Prostate gland (tissue), 2 donors: ENCODE results near the gene HK1. TPM values are rescaled to one million over a fixed set of nuclear protein-coding genes. Genes with fewer than 3 reads are reported as not detected.

Experiments
- DNase-seq: peaks from one replicate; pipeline ENCODE4 v3.0.0-alpha.2; 2019; ENCODE audit warnings: low spot score
- H3K27ac ChIP-seq, 2 donors: fragments of 200-600 bp; sonication (generic); 2 replicates each; pipeline ENCODE4 v1.5.1; 2017 to 2019
- H3K27me3 ChIP-seq: fragments of 200-600 bp; sonication (generic); replicated peaks from 2 replicates; pipeline ENCODE4 v1.5.1; 2019; ENCODE audit not compliant: insufficient read depth
- H3K36me3 ChIP-seq, 2 donors: fragments of 200-600 bp; sonication (generic); 1 replicate in 1 of 2; 2 replicates in 1 of 2; pipeline versions ENCODE4 v1.5.1 to v1.8.1; 2017 to 2019
- H3K4me1 ChIP-seq: fragments of 200-600 bp; sonication (generic); replicated peaks from 2 replicates; pipeline ENCODE4 v1.5.1; 2019
- H3K4me3 ChIP-seq, 2 donors: fragments of 200-600 bp; sonication (generic); 2 replicates each; pipeline ENCODE4 v1.5.1; 2017 to 2019
- H3K9me3 ChIP-seq: fragments of 200-600 bp; sonication (generic); 2 replicates; pipeline ENCODE4 v1.5.1; 2017
- POLR2A ChIP-seq: fragments of 450-650 bp; IDR thresholded peaks from one replicate; pipeline ENCODE4 v1.6.1; 2016; ENCODE audit warnings: antibody characterized with exemption, mild to moderate bottlenecking
- POLR2AphosphoS5 ChIP-seq: sonication (generic); formaldehyde crosslinking; IDR thresholded peaks from one replicate; pipeline ENCODE4 v1.6.1; 2017; ENCODE audit warnings: antibody characterized with exemption
- WGBS: methylation state at CpG from one replicate; pipeline ENCODE4 v1.1.5; 2018; 5-methylcytosine and 5-hydroxymethylcytosine counted together
- intact Hi-C: fragments of 100-400 bp; cut with DNase I; formaldehyde crosslinking; loops from one replicate; pipeline ENCODE4 v1.14.2; 2022
- total RNA-seq, 2 donors: library from RNA; depleted of rRNA; stranded (reverse); fragments of >200 nt; gene quantifications; one replicate each; pipeline ENCODE4 v1.1.0, GENCODE V29; 2016
- TF ChIP-seq, protein P1 (sequence below), 4 experiments: fragments of 200-600 bp in 2 of 4; fragments of 450-650 bp in 2 of 4; sonication (generic) in 2 of 4; IDR thresholded peaks; 1 replicate in 3 of 4; 2 replicates in 1 of 4; pipeline ENCODE4 v1.5.1; 2016 to 2019; ENCODE audit warnings: antibody characterized with exemption in 4 of 4, mild to moderate bottlenecking in 2 of 4, moderate library complexity in 2 of 4

Gene HK1
- total RNA-seq, 2 donors from 2014 or later: 67.8 to 134 TPM

DNA sequence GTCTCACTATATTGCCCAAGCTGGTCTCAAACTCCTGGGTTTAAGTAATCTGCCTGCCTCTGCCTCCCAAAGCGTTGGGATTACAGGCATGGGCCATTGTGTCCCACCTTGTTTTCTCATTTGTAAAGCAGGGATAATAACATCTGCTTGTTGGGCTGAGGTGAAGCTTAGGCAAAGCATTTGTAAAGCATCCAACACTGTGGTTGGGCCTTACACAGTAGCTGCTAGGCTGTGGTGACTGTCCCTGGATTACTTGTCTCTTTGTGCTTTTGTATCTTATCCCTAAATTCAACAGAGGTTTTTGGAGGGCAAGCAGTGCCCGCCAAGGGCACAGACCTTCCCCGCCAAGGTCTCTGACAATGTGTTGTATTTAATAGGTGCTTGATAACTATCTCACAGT lies 43.8 kb upstream of the HK1 start:
- no peaks in the 10 kb centered on the region for H3K27me3 ChIP-seq
- no peak overlapping the region for H3K4me3 ChIP-seq
- DNase-seq: no peak
- H3K9me3 ChIP-seq: no peaks in the 10 kb centered on the region
- no peak overlapping the region for H3K27ac ChIP-seq
- intact Hi-C loops: no loop called here
- no peaks in the 10 kb centered on the region for H3K36me3 ChIP-seq
- TF ChIP-seq, protein P1, sequence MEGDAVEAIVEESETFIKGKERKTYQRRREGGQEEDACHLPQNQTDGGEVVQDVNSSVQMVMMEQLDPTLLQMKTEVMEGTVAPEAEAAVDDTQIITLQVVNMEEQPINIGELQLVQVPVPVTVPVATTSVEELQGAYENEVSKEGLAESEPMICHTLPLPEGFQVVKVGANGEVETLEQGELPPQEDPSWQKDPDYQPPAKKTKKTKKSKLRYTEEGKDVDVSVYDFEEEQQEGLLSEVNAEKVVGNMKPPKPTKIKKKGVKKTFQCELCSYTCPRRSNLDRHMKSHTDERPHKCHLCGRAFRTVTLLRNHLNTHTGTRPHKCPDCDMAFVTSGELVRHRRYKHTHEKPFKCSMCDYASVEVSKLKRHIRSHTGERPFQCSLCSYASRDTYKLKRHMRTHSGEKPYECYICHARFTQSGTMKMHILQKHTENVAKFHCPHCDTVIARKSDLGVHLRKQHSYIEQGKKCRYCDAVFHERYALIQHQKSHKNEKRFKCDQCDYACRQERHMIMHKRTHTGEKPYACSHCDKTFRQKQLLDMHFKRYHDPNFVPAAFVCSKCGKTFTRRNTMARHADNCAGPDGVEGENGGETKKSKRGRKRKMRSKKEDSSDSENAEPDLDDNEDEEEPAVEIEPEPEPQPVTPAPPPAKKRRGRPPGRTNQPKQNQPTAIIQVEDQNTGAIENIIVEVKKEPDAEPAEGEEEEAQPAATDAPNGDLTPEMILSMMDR (IDR thresholded peaks at IDR 0.05): no peak
- no peak for TF ChIP-seq POLR2A
- no peak for TF ChIP-seq POLR2AphosphoS5
- H3K4me1 ChIP-seq: no peaks in the 10 kb centered on the region
- WGBS: 98% methylated on average over 3 of the region's 3 CpGs

DNA sequence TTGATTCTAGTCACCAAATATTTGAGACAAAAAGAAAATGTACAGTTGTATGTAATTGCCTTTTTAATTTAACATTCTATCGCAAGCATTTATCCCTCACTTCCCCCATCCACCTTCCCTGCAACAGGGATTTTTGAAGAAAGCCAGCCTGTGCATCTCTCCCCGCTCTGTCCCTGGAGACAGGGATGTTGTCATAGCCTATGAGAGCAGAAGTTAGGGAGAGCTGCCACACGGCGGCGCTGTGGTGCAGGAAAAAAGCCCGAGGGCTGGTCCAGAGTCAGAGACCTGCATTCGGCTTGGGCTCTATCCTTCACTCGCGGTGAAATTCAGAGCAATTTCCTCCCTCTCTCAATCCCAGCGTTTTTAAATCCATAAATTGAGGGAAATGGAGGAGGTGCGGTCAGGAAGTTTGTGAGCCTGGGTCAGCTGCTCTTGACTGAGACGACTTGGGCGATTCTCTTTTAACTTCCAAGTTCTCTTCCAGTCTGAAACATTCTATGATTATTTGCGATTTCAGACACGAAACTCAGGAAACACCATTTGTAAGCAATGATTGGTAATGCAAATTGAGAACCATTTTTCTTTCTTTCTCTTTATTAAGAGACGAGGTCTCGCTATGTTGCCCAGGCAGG lies 40.7 kb upstream of the HK1 start:
- intact Hi-C loops: loop anchor here (1.0 to 5.0 kb wide), 4 partner anchors 80 to 405 kb away; no protein-coding TSS in a partner anchor
- Histone ChIP-seq H3K4me1 (no peaks in the 10 kb centered on the region), H3K27me3 (no peaks in the 10 kb centered on the region), H3K36me3 (no peaks in the 10 kb centered on the region), H3K27ac (no peak overlapping the region), H3K9me3 (no peaks in the 10 kb centered on the region), H3K4me3 (no peak overlapping the region)
- TF ChIP-seq, protein P1 (IDR thresholded peaks at IDR 0.05): peak; percentile 76 to 97 (median 95)
- TF ChIP-seq POLR2AphosphoS5: peak; percentile 71
- TF ChIP-seq POLR2A: no peak
- peak; percentile 79 for DNase-seq
- WGBS: 27% methylated on average over 17 of the region's 17 CpGs

DNA sequence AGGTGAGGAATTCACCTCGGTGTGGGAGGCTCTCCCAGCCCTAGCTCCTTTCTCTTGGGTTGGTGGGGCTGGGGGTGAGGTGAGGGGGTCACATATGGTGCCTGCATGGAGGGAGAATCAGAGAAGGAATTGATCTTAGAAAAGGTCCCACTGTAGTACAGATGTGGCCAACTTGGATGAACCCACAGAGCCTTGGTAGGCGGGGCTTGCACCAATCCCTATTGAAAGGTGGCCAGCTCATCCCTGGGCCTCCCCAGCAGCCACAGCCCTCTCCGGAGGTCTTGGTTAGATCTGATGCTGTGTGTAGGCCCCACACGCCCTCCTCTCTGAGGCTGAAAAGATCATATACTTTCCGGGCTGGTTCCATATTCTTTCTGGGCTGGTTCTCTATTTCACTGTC lies 39.2 kb upstream of the HK1 start:
- DNase-seq: no peak
- H3K27me3 ChIP-seq: no peaks in the 10 kb centered on the region
- H3K27ac ChIP-seq: no peak overlapping the region
- TF ChIP-seq, protein P1 (IDR thresholded peaks at IDR 0.05): no peak
- TF ChIP-seq POLR2A (no peak), POLR2AphosphoS5 (no peak)
- 70% methylated on average over 5 of the region's 5 CpGs for whole genome bisulfite sequencing
- H3K4me3 ChIP-seq: no peak overlapping the region
- no peaks in the 10 kb centered on the region for H3K4me1 ChIP-seq
- H3K36me3 ChIP-seq: no peaks in the 10 kb centered on the region
- no peaks in the 10 kb centered on the region for H3K9me3 ChIP-seq
- intact Hi-C loops: loop anchor here (5.0 kb wide), 3 partner anchors 78 to 403 kb away; no protein-coding TSS in a partner anchor

DNA sequence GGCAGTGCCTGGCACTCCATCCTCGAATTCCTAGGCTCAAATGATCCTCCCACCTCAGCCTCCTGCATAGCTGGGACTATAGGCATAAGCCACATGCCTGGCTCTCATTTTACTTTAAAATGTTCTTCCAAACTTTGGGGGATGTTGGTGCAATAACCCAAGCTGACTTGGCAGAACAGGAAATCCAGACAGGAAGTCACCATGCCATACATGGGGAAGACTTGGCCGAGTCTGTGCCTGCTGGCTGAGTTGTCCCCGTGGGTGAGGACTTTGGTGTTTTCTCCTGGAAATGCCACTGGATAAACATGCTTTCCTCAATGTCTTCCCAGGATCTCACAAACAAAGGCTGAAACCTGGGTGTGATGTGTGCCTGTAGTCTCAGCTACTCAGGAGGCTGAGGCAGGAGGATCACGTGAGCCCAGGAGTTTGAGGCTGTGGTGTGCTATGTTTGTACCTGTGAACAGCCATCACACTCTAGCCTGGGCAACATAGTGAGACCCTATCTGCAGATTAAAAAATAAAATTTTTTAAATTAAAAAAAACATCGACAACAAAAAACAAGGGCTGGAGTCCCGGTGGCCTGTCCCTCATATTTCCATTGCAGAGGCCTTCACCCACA lies 38.4 kb upstream of the HK1 start:
- Histone ChIP-seq H3K27ac (no peak overlapping the region), H3K27me3 (no peaks in the 10 kb centered on the region), H3K9me3 (no peaks in the 10 kb centered on the region), H3K36me3 (no peaks in the 10 kb centered on the region), H3K4me3 (no peak overlapping the region), H3K4me1 (no peaks in the 10 kb centered on the region)
- no peak for TF ChIP-seq POLR2A
- no peak for TF ChIP-seq POLR2AphosphoS5
- TF ChIP-seq, protein P1 (IDR thresholded peaks at IDR 0.05): no peak
- WGBS: 65% methylated on average over 6 of the region's 6 CpGs
- intact Hi-C loops: loop anchor here (5.0 kb wide), 3 partner anchors 77 to 402 kb away; no protein-coding TSS in a partner anchor
- no peak for DNase-seq

DNA sequence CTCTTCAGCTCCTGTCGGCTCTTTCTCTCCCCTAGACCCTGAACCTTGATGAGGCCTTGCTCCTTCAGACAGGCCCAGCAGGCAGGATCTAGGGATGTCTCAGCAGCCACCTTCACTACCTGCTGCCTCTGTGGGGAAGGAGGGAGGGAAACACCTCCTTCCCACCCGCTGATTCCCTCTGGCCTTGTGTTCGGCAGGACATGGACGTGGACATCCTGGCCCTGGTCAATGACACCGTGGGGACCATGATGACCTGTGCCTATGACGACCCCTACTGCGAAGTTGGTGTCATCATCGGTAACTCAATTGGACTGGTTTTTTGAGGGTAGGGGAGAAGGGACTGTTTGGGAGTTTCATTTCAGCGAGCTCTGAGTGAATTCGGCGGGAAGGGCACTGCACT lies 37.8 kb upstream of the HK1 start:
- 96% methylated on average over 11 of the region's 11 CpGs for WGBS
- H3K36me3 ChIP-seq: no peaks in the 10 kb centered on the region
- H3K27me3 ChIP-seq: no peaks in the 10 kb centered on the region
- H3K27ac ChIP-seq: no peak overlapping the region
- H3K9me3 ChIP-seq: no peaks in the 10 kb centered on the region
- no peak overlapping the region for H3K4me3 ChIP-seq
- TF ChIP-seq POLR2AphosphoS5 (no peak), POLR2A (no peak)
- no peaks in the 10 kb centered on the region for H3K4me1 ChIP-seq
- no peak for DNase-seq
- intact Hi-C loops: no loop called here
